Activated CD4-positive, alpha-beta T cell treated with anti-CD3 and anti-CD28 coated beads for 24 hours (primary cell): ENCODE results near the gene LRP1B.

Source experiments
- DNase-seq, 2 donors: peaks; one replicate each; pipeline ENCODE4 v3.0.0-alpha.2; 2020; ENCODE audit warnings: low read depth in 2 of 2

Gene LRP1B

GRCh38 chr2:140918426-140918825 lies 1212.4 kb downstream of the LRP1B start:
- DNase-seq, result no peak

- DNase-seq, result no peak
These were observed 1214.4 kb downstream of the LRP1B start for GRCh38 chr2:140916410-140916809.

- no peak for DNase-seq
These were observed 1220.1 kb downstream of the LRP1B start for GRCh38 chr2:140910683-140911082.

- DNase-seq, result no peak
These were observed 1225.6 kb downstream of the LRP1B start for GRCh38 chr2:140905083-140905781.

GRCh38 chr2:140895378-140895777 lies 1235.4 kb downstream of the LRP1B start:
- no peak for DNase-seq

- no peak for DNase-seq
These were observed 1237.1 kb downstream of the LRP1B start for GRCh38 chr2:140893685-140894084.

- no peak for DNase-seq
These were observed 1237.7 kb downstream of the LRP1B start for GRCh38 chr2:140892911-140893637.

- no peak for DNase-seq
These were observed 1238.4 kb downstream of the LRP1B start for GRCh38 chr2:140892436-140892835.

- DNase-seq, result no peak
These were observed 1239.1 kb downstream of the LRP1B start for GRCh38 chr2:140891614-140892212.

GRCh38 chr2:140882671-140883620 lies 1247.9 kb downstream of the LRP1B start:
- DNase-seq, result no peak

GRCh38 chr2:140880573-140880972 lies 1250.2 kb downstream of the LRP1B start:
- DNase-seq, result no peak

GRCh38 chr2:140876015-140876414 lies 1254.8 kb downstream of the LRP1B start:
- no peak for DNase-seq

- DNase-seq, result no peak
These were observed 1256.8 kb downstream of the LRP1B start for GRCh38 chr2:140873915-140874531.

- no peak for DNase-seq
These were observed 1260.9 kb downstream of the LRP1B start for GRCh38 chr2:140869925-140870324.

GRCh38 chr2:140869107-140869506 lies 1261.7 kb downstream of the LRP1B start:
- no peak for DNase-seq

- no peak for DNase-seq
These were observed 1265.0 kb downstream of the LRP1B start for GRCh38 chr2:140865837-140866236.

GRCh38 chr2:140863713-140864112 lies 1267.1 kb downstream of the LRP1B start:
- DNase-seq, result no peak

- DNase-seq, result no peak
These were observed 1268.6 kb downstream of the LRP1B start for GRCh38 chr2:140862181-140862580.

GRCh38 chr2:140861666-140862065 lies 1269.2 kb downstream of the LRP1B start:
- no peak for DNase-seq

GRCh38 chr2:140855471-140855870 lies 1275.3 kb downstream of the LRP1B start:
- no peak for DNase-seq

GRCh38 chr2:140851258-140851981 lies 1279.4 kb downstream of the LRP1B start:
- DNase-seq, result no peak
